ENCODE measurements around the gene WDR74.

- TF ChIP-seq, protein P1, sequence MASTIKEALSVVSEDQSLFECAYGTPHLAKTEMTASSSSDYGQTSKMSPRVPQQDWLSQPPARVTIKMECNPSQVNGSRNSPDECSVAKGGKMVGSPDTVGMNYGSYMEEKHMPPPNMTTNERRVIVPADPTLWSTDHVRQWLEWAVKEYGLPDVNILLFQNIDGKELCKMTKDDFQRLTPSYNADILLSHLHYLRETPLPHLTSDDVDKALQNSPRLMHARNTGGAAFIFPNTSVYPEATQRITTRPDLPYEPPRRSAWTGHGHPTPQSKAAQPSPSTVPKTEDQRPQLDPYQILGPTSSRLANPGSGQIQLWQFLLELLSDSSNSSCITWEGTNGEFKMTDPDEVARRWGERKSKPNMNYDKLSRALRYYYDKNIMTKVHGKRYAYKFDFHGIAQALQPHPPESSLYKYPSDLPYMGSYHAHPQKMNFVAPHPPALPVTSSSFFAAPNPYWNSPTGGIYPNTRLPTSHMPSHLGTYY (CRISPR knock-in tag; IDR thresholded peaks at IDR 0.05), result 0 out of 2 replicates have a peak, but pooled peaks have one; percentile 64
- no peak for TF ChIP-seq HMGA2 (CRISPR knock-in tag; IDR thresholded peaks at IDR 0.05)
- TF ChIP-seq, protein P2, sequence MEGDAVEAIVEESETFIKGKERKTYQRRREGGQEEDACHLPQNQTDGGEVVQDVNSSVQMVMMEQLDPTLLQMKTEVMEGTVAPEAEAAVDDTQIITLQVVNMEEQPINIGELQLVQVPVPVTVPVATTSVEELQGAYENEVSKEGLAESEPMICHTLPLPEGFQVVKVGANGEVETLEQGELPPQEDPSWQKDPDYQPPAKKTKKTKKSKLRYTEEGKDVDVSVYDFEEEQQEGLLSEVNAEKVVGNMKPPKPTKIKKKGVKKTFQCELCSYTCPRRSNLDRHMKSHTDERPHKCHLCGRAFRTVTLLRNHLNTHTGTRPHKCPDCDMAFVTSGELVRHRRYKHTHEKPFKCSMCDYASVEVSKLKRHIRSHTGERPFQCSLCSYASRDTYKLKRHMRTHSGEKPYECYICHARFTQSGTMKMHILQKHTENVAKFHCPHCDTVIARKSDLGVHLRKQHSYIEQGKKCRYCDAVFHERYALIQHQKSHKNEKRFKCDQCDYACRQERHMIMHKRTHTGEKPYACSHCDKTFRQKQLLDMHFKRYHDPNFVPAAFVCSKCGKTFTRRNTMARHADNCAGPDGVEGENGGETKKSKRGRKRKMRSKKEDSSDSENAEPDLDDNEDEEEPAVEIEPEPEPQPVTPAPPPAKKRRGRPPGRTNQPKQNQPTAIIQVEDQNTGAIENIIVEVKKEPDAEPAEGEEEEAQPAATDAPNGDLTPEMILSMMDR (IDR thresholded peaks at IDR 0.05), result peak; percentile 96
- TF ChIP-seq ZNF263 (CRISPR knock-in tag; IDR thresholded peaks at IDR 0.05; ENCODE audit: low read depth), result no peak; the same call in 1 of the 2 replicates
- no peak for TF ChIP-seq SP1 (CRISPR knock-in tag; conservative IDR thresholded peaks at IDR 0.05)
- TF ChIP-seq, protein P3, sequence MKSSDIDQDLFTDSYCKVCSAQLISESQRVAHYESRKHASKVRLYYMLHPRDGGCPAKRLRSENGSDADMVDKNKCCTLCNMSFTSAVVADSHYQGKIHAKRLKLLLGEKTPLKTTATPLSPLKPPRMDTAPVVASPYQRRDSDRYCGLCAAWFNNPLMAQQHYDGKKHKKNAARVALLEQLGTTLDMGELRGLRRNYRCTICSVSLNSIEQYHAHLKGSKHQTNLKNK (CRISPR knock-in tag; IDR thresholded peaks at IDR 0.05), result no peak
- TF ChIP-seq ARID4B (CRISPR knock-in tag; IDR thresholded peaks at IDR 0.05; ENCODE audit: borderline replicate concordance), result 0 out of 2 replicates have a peak, but pooled peaks have one; percentile 47
- no peak for TF ChIP-seq MYBL2 (CRISPR knock-in tag; IDR thresholded peaks at IDR 0.05)
- TF ChIP-seq ELF4 (CRISPR knock-in tag; IDR thresholded peaks at IDR 0.05; ENCODE audit: low read depth), result no peak
- peak; percentile 53; the same call in 1 of the 2 replicates for TF ChIP-seq KAT7 (CRISPR knock-in tag; IDR thresholded peaks at IDR 0.05; ENCODE audit: borderline replicate concordance)
- TF ChIP-seq E2F4 (CRISPR knock-in tag; IDR thresholded peaks at IDR 0.05; ENCODE audit: borderline replicate concordance, low read depth), result no peak
- TF ChIP-seq GABPB1 (CRISPR knock-in tag; IDR thresholded peaks at IDR 0.05), result peak; percentile 48; the same call in 1 of the 2 replicates
- no peak for TF ChIP-seq E2F1 (CRISPR knock-in tag; IDR thresholded peaks at IDR 0.05)
Measured at GRCh38 chr11:62786318-62787004, 52.9 kb downstream of the WDR74 start.

All from WTC11 (cell line).